B cell (primary cell): Measurements from ENCODE around the gene PDLIM5. TPM values are rescaled to one million over a fixed set of nuclear protein-coding genes. Genes with fewer than 3 reads are reported as not detected.

Source experiments
- ATAC-seq: fragments of 200-7000 bp; cut with Tn5 transposase; one replicate; pipeline ENCODE4 v1.10.0; 2021; ENCODE audit warnings: low read depth, mild to moderate bottlenecking, moderate number of reproducible peaks, moderate library complexity
- CTCF ChIA-PET: fragments of 350-600 bp; sonication (Branson Sonifier 250); formaldehyde crosslinking; loops from one replicate; lab custom pipeline; 2021; ENCODE audit warnings: antibody characterized with exemption, inconsistent platforms; lab: Charles Lee
- POLR2A ChIA-PET: fragments of 350-600 bp; sonication (Branson Sonifier 250); formaldehyde crosslinking; loops from one replicate; lab custom pipeline; 2021; ENCODE audit warnings: antibody characterized with exemption; lab: Charles Lee
- DNase-seq: peaks from one replicate; pipeline ENCODE4 v3.0.0; 2013
- H2AFZ ChIP-seq: 2 replicates; pipeline ENCODE4 v1.6.1; 2012; ENCODE audit warnings: mild to moderate bottlenecking, low read depth, low read length; ENCODE audit not compliant: insufficient read depth, poor library complexity, severe bottlenecking
- H3K27ac ChIP-seq, 2 donors: 1 replicate in 1 of 2; 2 replicates in 1 of 2; pipeline ENCODE4 v1.5.1; 2012 to 2013; ENCODE audit warnings: low read length in 2 of 2, mild to moderate bottlenecking in 2 of 2, moderate library complexity in 1 of 2
- H3K27me3 ChIP-seq, 4 experiments: fragments of 200-600 bp in 1 of 4; sonication (generic) in 1 of 4; replicated peaks in 1 of 4; 1 replicate in 2 of 4; 2 replicates in 2 of 4; pipeline versions ENCODE4 v1.6.1 to v1.7.0; 2013 to 2016; ENCODE audit warnings: low read length in 3 of 4, mild to moderate bottlenecking in 2 of 4, mixed read lengths in 1 of 4, moderate library complexity in 1 of 4; ENCODE audit not compliant: insufficient read depth in 4 of 4, control insufficient read depth in 3 of 4; ENCODE audit errors: control extremely low read depth in 1 of 4
- H3K36me3 ChIP-seq, 2 experiments: replicated peaks in 1 of 2; 1 replicate in 1 of 2; 2 replicates in 1 of 2; pipeline versions ENCODE4 v1.6.1 to v1.7.1; 2013; ENCODE audit warnings: low read length in 1 of 2; ENCODE audit not compliant: insufficient read depth in 2 of 2, control insufficient read depth in 1 of 2; ENCODE audit errors: control extremely low read depth in 1 of 2, extremely low read depth in 1 of 2
- H3K4me1 ChIP-seq, 2 donors: fragments of 200-600 bp in 1 of 2; sonication (generic) in 1 of 2; 1 replicate in 1 of 2; 2 replicates in 1 of 2; pipeline versions ENCODE4 v1.5.1 to v1.6.1; 2013 to 2017; ENCODE audit warnings: low read length in 2 of 2; ENCODE audit not compliant: control insufficient read depth in 2 of 2, insufficient read depth in 2 of 2
- H3K4me2 ChIP-seq: replicated peaks from 2 replicates; pipeline ENCODE3; 2012; ENCODE audit warnings: mild to moderate bottlenecking, low read depth, low read length; ENCODE audit not compliant: poor library complexity, severe bottlenecking
- H3K4me3 ChIP-seq, 5 experiments: fragments of 200-600 bp in 1 of 5; sonication (generic) in 1 of 5; 1 replicate in 3 of 5; 2 replicates in 2 of 5; pipeline versions ENCODE4 v1.5.1 to v1.7.0; 2011 to 2016; ENCODE audit warnings: low read length in 4 of 5, mild to moderate bottlenecking in 4 of 5, low read depth in 2 of 5, control low read depth in 1 of 5, moderate library complexity in 1 of 5; ENCODE audit not compliant: insufficient read depth in 1 of 5; ENCODE audit errors: control extremely low read depth in 1 of 5, extremely low read depth in 1 of 5
- H3K79me2 ChIP-seq: fragments of 200-600 bp; sonication (generic); one replicate; pipeline ENCODE4 v1.6.0; 2016; ENCODE audit warnings: low read length; ENCODE audit not compliant: control insufficient read depth, insufficient read depth
- H3K9ac ChIP-seq: fragments of 200-600 bp; sonication (generic); 2 replicates; pipeline ENCODE4 v1.6.1; 2017; ENCODE audit warnings: mild to moderate bottlenecking, low read length, moderate library complexity
- H3K9me3 ChIP-seq, 3 donors: one replicate each; pipeline versions ENCODE4 v1.6.1 to v1.7.1; 2013; ENCODE audit warnings: low read length in 2 of 3; ENCODE audit not compliant: control insufficient read depth in 2 of 3, insufficient read depth in 1 of 3; ENCODE audit errors: control extremely low read depth in 1 of 3
- H4K20me1 ChIP-seq: 2 replicates; pipeline ENCODE4 v1.6.0; 2012; ENCODE audit warnings: mild to moderate bottlenecking, low read length; ENCODE audit not compliant: insufficient read depth, control insufficient read depth, poor library complexity, severe bottlenecking
- H3K27ac Mint-ChIP-seq: one replicate; pipeline ENCODE4 v1.8.0; 2021; ENCODE audit warnings: mixed read lengths
- H3K27me3 Mint-ChIP-seq: one replicate; pipeline ENCODE4 v1.8.0; 2021; ENCODE audit warnings: mixed read lengths
- H3K4me1 Mint-ChIP-seq: one replicate; pipeline ENCODE4 v1.8.0; 2021; ENCODE audit warnings: mixed read lengths
- H3K4me3 Mint-ChIP-seq: one replicate; pipeline ENCODE4 v1.8.0; 2021; ENCODE audit warnings: mixed read lengths
- H3K9me3 Mint-ChIP-seq: one replicate; pipeline ENCODE4 v1.8.0; 2022; ENCODE audit warnings: mixed read lengths; ENCODE audit not compliant: insufficient read depth
- CTCF ChIP-seq: fragments of 200-600 bp; IDR thresholded peaks from one replicate; pipeline ENCODE4 v1.8.0; 2022; ENCODE audit warnings: antibody characterized with exemption, mild to moderate bottlenecking
- EZH2 ChIP-seq: IDR thresholded peaks from 2 replicates; pipeline ENCODE4 v1.6.1; 2012; ENCODE audit warnings: borderline replicate concordance, low read depth, mild to moderate bottlenecking, moderate library complexity, low read length; ENCODE audit not compliant: insufficient read depth, poor library complexity, severe bottlenecking
- WGBS: methylation state at CpG from one replicate; pipeline ENCODE4 v1.1.5; 2013; ENCODE audit warnings: missing lambda C conversion rate; ENCODE audit not compliant: insufficient coverage; 5-methylcytosine and 5-hydroxymethylcytosine counted together
- intact Hi-C: fragments of 100-400 bp; cut with micrococcal nuclease; formaldehyde crosslinking; loops from one replicate; pipeline ENCODE4 v1.10.0; 2022
- polyA plus RNA-seq: library from polyadenylated mRNA; depleted of rRNA; stranded (reverse); fragments of >200 nt; gene quantifications from 2 replicates; pipeline ENCODE4 v1.2.3, GENCODE V29; 2012
- total RNA-seq, 2 donors: library from RNA; stranded (reverse); fragments of 120-200 nt in 1 of 2; gene quantifications; 1 replicate in 1 of 2; 2 replicates in 1 of 2; pipeline versions ENCODE4 v1.2.3 to v1.2.4, GENCODE V29; 2013 to 2022

PDLIM5 gene
- total and polyA plus RNA-seq, 2 donors (not counting 1 experiment from before 2014, with no cell fraction given), result 24.0 to 30.2 TPM

- TF ChIP-seq CTCF, result no peak
- no peak for TF ChIP-seq EZH2
- H3K79me2 ChIP-seq, result no peaks in the 10 kb centered on the region
- WGBS, result no CpG with 5 or more reads among the region's 2 CpGs
- Mint-ChIP-seq H3K4me3 (no peak overlapping the region), H3K9me3 (no peaks in the 10 kb centered on the region), H3K27me3 (no peaks in the 10 kb centered on the region), H3K4me1 (no peaks in the 10 kb centered on the region), H3K27ac (no peak overlapping the region)
- no peaks in the 10 kb centered on the region for H4K20me1 ChIP-seq
- no peak overlapping the region for H3K9ac ChIP-seq
- CTCF ChIA-PET, result no interaction called here
- H3K9me3 ChIP-seq, result no peaks in the 10 kb centered on the region
- peaks cover 0 to 2% of the 10 kb centered on the region in 2 experiments for H3K36me3 ChIP-seq
- intact Hi-C loops, result no loop called here
- DNase-seq (no peak), ATAC-seq (no peak)
- no peaks in the 10 kb centered on the region for H3K4me1 ChIP-seq
- H3K4me3 ChIP-seq, result no peak overlapping the region
- POLR2A ChIA-PET, result no interaction called here
- H3K27me3 ChIP-seq, result no peaks in the 10 kb centered on the region
- no peak overlapping the region for H3K27ac ChIP-seq
- H3K4me2 ChIP-seq, result no peak overlapping the region
- no peak overlapping the region for H2AFZ ChIP-seq
Measured at GRCh38 chr4:94639298-94639697, 187.6 kb downstream of the PDLIM5 start.

GRCh38 chr4:94640151-94640550 lies 188.4 kb downstream of the PDLIM5 start:
- Histone ChIP-seq H3K9ac (no peak overlapping the region), H3K36me3 (peaks cover 0 to 2% of the 10 kb centered on the region in 2 experiments), H3K79me2 (no peaks in the 10 kb centered on the region), H3K27me3 (no peaks in the 10 kb centered on the region), H3K9me3 (no peaks in the 10 kb centered on the region), H3K27ac (no peak overlapping the region), H3K4me2 (no peak overlapping the region), H2AFZ (no peak overlapping the region), H3K4me1 (no peaks in the 10 kb centered on the region), H3K4me3 (no peak overlapping the region), H4K20me1 (no peaks in the 10 kb centered on the region)
- DNase-seq, result no peak
- Mint-ChIP-seq H3K27ac (no peak overlapping the region), H3K4me3 (no peak overlapping the region), H3K27me3 (no peaks in the 10 kb centered on the region), H3K9me3 (no peaks in the 10 kb centered on the region), H3K4me1 (no peaks in the 10 kb centered on the region)
- TF ChIP-seq EZH2 (no peak), CTCF (no peak)
- ChIA-PET POLR2A (no interaction called here), CTCF (no interaction called here)
- intact Hi-C loops, result no loop called here
- no CpG with 5 or more reads among the region's 4 CpGs for WGBS
- no peak for ATAC-seq
